Brain microvascular endothelial cell (primary cell): ENCODE data around the gene CHD3.

Experiments
- DNase-seq: peaks from one replicate; pipeline ENCODE4 v3.0.0-alpha.2; 2020
- H3K27ac ChIP-seq: fragments of 250-450 bp; sonication (Bioruptor Pico); 2 replicates; pipeline ENCODE4 v1.5.1; 2020; ENCODE audit warnings: mild to moderate bottlenecking, moderate library complexity
- H3K27me3 ChIP-seq: fragments of 250-450 bp; sonication (Bioruptor Pico); replicated peaks from 2 replicates; pipeline ENCODE4 v1.5.1; 2020; ENCODE audit warnings: mild to moderate bottlenecking
- H3K36me3 ChIP-seq: fragments of 250-450 bp; sonication (Bioruptor Pico); replicated peaks from 2 replicates; pipeline ENCODE4 v1.5.1; 2020; ENCODE audit warnings: mild to moderate bottlenecking
- H3K4me3 ChIP-seq: 2 replicates; pipeline ENCODE4 v1.5.1; 2011; ENCODE audit warnings: low read depth, mild to moderate bottlenecking, control low read depth, low read length, moderate library complexity
- CTCF ChIP-seq: IDR thresholded peaks from 2 replicates; pipeline ENCODE4 v1.5.1; 2011; ENCODE audit warnings: low read depth, mild to moderate bottlenecking, moderate library complexity, low read length, control low read depth, inconsistent platforms; ENCODE audit errors: missing control alignments
- in situ Hi-C: cut with HindIII; loops from 2 replicates; pipeline ENCODE4 v1.10.0; 2017; ENCODE audit warnings: low sequenced_read_pairs, low pct_ligation_motif_present

The CHD3 gene

GRCh38 chr17:7894866-7895265 lies 6.3 kb downstream of the CHD3 start:
- no peak overlapping the region for H3K27ac ChIP-seq
- DNase-seq = no peak
- no peak overlapping the region for H3K4me3 ChIP-seq
- in situ Hi-C loops = no loop called here
- peaks cover 78% of the 10 kb centered on the region for H3K36me3 ChIP-seq
- H3K27me3 ChIP-seq = no peaks in the 10 kb centered on the region
- TF ChIP-seq CTCF = no peak

GRCh38 chr17:7897090-7897489 lies 8.5 kb downstream of the CHD3 start:
- no peaks in the 10 kb centered on the region for H3K27me3 ChIP-seq
- TF ChIP-seq CTCF = no peak
- H3K36me3 ChIP-seq = peaks cover 83% of the 10 kb centered on the region
- H3K27ac ChIP-seq = no peak overlapping the region
- no peak for DNase-seq
- in situ Hi-C loops = no loop called here
- H3K4me3 ChIP-seq = no peak overlapping the region

- in situ Hi-C loops = no loop called here
- Histone ChIP-seq H3K27ac (no peak overlapping the region), H3K27me3 (no peaks in the 10 kb centered on the region), H3K36me3 (peaks cover 85% of the 10 kb centered on the region), H3K4me3 (no peak overlapping the region)
- peak; percentile 67 for TF ChIP-seq CTCF
- DNase-seq = peak; percentile 42
Observed at GRCh38 chr17:7897773-7898172, 9.2 kb downstream of the CHD3 start.

- no peak for TF ChIP-seq CTCF
- in situ Hi-C loops = no loop called here
- peak; percentile 14 for DNase-seq
- H3K27me3 ChIP-seq = no peaks in the 10 kb centered on the region
- H3K4me3 ChIP-seq = no peak overlapping the region
- no peak overlapping the region for H3K27ac ChIP-seq
- H3K36me3 ChIP-seq = peaks cover 93% of the 10 kb centered on the region
Observed at GRCh38 chr17:7903154-7904103, 14.8 kb downstream of the CHD3 start.

- no peak for DNase-seq
- TF ChIP-seq CTCF = no peak
- no peak overlapping the region for H3K4me3 ChIP-seq
- H3K27ac ChIP-seq = no peak overlapping the region
- peaks cover 79% of the 10 kb centered on the region for H3K36me3 ChIP-seq
- in situ Hi-C loops = no loop called here
- no peaks in the 10 kb centered on the region for H3K27me3 ChIP-seq
Observed at GRCh38 chr17:7909089-7909488, 20.5 kb downstream of the CHD3 start.

- no peaks in the 10 kb centered on the region for H3K27me3 ChIP-seq
- in situ Hi-C loops = no loop called here
- no peak for DNase-seq
- peaks cover 67% of the 10 kb centered on the region for H3K36me3 ChIP-seq
- H3K4me3 ChIP-seq = no peak overlapping the region
- no peak for TF ChIP-seq CTCF
- H3K27ac ChIP-seq = no peak overlapping the region
Observed at GRCh38 chr17:7910281-7910680, 21.7 kb downstream of the CHD3 start.
